Measurements from ENCODE around the gene CCDC40.

The CCDC40 gene

DNA sequence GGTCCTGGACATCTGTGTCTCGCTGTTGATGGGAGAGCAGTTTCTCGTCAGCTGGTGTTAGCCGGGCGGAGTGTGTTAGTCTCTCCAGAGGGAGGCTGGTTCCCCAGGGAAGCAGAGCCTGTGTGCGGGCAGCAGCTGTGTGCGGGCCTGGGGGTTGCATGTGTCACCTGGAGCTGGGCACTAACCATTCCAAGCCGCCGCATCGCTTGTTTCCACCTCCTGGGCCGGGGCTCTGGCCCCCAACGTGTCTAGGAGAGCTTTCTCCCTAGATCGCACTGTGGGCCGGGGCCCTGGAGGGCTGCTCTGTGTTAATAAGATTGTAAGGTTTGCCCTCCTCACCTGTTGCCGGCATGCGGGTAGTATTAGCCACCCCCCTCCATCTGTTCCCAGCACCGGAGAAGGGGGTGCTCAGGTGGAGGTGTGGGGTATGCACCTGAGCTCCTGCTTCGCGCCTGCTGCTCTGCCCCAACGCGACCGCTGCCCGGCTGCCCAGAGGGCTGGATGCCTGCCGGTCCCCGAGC, 82.9 kb downstream of the CCDC40 start:
- DNase-seq, result no peak

DNA sequence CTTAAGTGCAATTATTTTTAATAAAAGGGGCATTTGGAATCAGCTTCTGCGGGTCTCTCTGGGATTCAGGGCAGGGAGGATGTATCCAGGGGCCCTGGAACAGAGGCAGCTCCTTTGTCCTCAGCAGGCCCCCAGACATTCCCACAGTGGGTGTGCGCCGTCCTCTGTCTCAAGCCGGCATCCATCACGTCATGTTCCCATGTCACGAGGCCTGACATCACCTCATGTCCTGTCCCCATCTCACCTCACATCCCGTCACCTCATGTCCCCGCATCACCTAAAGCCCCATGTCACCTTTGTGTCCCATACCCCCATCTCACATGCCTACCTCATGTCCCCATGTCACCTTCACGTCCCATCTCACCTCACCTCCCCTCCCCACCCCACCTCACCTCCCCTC, 83.4 kb downstream of the CCDC40 start:
- no peak for DNase-seq

DNA sequence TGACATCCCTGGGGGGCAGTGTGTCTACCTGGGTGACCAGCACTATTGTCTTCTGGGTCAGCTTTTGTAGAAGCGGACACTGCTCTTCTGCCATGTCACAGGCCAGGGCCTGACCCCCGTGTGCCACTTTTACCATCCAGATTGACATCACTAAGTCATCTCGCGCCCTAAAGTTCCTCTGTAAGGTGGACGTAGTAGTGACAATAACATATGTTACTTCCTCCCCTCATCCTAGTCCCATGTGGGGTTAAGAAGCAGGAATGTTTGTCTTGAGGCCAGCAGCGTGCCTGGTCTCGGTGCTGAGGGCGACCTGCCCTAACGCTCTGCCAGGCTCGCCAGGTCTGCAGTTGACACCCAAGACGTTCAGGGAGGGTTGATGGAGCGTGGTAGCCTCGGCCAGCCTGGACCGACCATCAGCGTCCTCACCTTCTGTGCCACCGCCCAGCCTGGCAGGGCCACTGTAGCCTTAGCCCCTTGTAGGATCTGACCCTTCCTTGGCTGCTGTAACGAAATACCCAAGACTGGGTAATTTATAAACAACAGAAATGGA, 85.7 kb downstream of the CCDC40 start:
- DNase-seq, result no peak

DNA sequence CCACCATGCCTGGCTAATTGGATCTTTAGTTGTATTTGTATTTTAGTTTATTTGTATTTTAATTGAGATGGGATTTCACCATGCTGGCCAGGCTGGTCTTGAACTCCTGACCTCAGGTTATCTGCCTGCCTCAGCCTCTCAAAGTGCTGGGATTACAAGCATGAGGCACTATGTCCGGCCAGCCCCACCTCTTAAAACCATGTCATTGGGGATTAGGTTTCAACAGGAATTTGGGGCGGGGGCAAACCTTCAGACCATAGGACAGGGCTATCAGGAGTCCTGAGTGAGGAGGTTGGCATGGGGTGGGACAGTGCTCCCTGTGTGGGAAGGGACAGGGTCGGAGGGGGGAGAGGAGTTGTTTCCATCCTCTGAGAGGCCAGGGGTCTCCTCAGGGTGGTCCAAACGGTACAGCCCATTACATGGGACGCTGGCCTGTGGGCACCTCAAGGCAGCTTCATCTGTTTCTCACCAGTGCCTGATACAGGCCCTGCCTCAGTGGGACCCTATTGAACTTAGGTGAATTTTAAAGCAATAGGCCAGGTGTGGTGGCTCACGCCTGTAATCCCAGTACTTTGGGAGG, 86.6 kb downstream of the CCDC40 start:
- DNase-seq, result no peak

DNA sequence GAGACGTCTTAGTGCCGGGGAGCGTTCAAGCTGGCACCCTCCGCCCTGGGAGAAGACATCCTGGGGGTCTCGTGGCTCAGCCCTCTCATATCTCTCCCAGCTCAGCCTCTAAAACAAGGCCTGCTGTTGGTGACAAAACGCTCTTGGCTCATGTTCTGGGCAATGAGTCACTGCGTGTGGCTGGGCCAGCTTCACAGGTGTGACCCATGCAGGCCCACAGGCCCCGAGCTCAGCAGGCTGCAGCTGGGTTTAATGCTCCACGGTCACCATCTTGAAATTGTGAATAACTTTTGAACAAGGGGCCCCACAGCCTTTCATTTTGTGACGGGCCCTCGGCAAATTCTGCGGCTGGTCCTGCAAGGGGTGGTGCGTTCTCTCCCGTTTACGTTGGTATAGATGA, 87.3 kb downstream of the CCDC40 start:
- no peak for DNase-seq

DNA sequence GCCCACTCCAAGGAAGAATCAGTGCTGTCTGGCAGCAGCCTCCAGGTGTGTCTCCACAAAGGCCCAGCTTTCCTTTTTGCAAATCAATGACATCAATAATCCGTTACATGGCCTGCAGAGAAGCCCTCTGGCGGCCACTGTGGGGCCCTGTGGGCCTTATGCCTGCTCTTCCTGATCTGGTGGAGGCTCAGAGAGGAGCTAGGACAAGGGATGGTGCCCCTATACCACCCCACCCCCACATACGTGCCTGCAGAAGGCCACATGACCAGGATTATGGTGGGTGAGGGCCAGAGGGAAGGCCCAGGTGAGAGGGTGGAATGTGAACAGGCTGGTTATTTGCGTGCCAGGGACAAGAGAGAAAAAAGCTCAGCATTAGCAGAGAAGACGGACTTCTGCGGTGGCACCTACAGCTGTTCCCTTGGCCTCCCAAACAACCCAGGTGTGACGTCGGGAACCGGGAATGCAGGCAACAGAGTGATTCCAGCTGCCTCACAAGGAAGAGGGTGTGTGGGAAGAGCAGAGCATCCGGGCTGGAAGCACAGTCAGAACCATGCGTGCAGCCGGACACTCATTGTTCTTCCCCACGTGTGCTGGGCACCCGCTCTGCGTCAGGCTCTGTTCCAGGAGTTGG, 88.0 kb downstream of the CCDC40 start:
- no peak for DNase-seq

DNA sequence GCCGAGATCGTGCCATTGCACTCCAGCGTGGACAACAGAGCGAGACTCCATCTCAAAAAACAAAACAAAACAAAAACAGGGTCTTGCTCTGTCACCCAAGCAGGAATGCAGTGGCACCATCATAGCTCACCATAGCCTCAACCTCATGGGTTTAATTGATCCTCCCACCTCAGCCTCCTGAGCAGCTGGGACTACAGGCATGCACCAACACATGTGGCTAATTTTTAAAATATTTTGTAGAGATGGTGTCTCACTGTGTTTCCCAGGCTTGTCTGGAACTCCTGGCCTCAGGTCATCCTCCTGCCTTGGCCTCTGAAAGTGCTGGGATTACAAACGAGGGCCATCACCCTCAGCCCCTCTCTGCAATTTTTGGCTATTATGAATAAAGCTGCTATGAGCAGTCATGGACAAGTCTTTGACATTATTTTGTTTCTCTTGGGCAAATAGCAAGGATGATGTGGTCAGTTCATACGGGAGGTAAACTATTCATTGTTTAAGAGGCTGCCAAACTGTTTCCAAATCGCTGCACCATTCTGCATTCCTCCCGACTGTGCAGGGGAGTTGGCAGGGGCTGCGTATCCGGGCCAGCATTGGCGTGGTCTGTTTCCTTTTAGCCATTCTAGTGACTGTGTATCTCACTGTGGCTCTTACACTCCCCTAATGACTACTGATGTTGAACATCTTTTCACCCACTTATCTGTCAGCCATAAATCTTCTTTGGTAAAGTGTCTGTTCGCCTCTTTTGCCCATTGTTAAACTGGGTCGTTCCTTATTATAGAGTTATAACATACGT, 89.4 kb downstream of the CCDC40 start:
- no peak for DNase-seq

DNA sequence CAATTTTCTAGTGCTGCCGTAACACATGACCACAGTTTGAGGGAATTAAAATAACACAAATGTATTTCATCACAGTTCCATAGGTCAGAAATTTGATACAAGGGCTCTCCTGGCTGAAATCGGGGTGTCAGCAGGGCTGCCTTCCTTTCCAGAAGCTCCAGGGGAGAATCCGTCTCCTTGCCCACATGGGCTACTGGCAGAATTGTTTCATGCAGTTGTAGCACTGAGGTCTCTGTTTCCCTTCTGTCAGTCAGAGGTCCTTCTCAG, 89.9 kb downstream of the CCDC40 start:
- DNase-seq, result no peak

DNA sequence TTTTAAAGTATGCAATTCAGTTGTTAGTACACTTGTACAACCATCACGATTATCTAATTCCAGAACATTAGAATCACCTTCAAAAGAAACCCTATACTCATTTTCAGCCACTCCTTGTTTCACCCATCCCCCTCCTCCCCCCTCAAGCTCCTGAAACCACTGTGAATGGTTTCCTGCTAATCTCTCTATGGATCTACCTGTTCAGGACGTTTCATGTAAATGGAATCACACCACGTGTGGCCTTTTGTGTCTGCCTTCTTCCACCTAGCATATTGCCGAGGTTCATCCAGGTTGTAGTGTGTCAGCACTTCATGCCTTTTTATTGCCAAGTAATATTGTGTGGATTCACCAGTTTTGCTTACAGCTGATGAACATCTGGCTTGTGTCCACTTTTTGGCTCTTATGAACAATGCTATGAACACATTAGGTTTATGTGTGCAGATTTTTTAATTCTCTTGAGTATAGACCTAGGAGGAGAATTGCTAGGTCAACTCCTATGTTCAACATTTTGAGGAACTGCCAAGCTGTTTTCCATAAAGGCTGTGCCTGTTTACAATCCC, 92.6 kb downstream of the CCDC40 start:
- no peak for DNase-seq

DNA sequence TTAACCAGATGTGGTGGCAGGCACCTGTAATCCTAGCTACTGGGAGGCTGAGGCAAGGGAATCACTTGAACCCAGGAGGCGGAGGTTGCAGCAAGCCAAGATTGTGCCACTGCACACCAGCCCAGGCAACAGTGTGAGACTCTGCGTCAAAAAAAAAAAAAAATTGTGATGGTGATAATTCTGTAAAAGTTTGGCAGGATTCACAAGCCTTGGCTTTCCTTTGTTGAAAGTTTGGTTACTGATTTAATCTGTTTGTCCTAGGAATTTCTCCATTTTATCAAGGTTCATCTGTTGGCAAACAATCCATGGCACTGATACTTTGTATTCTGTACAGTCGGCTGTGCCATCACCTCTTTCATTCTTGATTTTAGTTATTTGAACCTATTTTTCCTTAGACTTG, 94.5 kb downstream of the CCDC40 start:
- no peak for DNase-seq

DNA sequence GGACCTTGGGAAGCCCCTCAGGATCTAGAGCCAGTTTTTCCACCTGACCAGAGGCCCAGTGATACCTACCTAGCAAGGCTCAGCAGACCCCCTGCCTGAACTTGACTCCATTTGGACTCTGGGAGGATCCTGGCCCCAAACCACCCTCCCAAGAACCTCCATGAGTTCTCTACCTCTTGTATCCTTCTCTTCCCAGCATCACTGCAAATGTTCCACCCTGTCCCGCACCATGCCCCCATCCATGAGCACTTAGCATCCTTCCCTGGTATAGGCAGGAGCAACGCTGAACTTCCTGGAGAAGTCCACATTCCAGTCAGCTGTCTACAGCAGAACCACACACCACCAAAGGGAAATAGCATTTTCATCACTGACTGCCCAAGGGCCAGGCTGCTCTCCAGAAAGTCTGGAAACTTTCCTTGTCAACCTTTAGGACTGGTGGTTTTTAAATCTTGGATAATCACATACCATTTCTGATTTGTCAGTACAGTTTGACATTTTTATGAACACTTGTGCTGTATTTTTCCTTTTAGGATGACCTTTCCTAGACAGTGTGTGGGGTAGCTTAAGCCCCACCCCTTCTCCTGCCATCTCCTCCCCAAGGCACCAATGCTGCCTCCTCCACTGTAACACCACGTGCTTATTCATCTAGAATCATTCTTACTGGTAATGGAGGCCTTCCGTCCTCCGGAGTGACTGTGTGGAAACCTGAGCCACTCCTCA, 96.6 kb downstream of the CCDC40 start:
- no peak for DNase-seq

DNA sequence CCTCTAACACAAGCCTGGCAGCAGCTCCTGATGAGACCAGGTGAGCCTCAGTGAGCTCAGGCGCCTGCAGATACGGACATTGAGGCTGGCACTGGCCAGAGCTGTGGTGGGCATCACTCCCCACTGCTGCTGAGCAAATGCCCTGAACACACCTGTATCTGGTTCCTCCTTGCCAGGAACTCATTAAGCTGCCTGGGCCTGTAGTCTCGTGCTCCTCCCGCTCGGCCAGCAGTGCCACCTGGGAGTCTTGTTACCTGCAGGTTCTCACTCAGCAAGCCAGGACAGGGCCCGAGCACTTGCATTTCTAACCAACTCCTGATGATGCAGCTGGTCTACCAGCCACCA, 97.2 kb downstream of the CCDC40 start:
- DNase-seq, result no peak

DNA sequence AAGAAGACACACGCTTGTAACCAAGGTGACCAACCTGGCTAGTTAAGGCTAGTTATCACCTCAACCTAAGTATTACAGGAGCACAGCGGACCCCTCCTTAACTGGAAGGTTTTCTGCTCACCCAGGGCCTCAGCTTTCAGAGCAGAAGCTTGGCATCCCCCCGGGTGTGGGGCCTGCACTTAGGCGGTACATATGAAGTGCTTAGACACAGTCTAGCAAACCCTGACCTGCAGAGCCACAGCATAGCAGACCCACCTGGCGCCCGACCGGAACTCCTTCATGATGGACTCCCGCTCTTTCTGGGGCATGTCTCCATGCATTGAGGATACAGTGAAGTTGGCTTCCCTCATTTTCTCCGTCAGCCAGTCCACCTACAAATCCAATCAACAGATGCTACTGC, 100.7 kb downstream of the CCDC40 start:
- no peak for DNase-seq

DNA sequence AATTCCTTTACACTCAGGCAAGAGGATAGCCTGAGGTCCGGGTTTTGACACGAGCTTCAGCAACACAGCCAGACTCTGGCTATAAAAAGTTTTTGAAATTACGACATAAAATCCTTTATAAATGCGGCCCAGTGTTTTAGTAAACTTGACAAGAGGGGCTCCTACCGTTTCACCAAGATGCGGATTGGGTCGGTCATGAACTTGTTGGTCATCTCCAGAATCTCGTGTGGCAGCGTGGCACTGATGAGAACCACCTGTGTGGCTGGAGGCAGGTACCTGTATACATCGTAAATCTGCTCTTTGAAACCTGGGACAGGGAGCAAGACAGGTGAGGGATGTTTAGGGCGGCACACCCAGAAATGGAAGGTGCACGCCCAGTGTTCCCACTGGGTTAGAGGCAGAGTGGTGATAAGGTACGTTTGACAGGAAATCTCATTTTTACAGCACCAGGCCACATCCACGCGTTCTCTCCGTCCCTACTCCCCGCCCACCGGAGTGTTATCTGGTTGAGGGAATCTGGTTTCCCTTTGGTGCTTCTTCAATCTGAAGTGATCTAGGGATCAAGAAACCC, 102.5 kb downstream of the CCDC40 start:
- DNase-seq, result no peak

DNA sequence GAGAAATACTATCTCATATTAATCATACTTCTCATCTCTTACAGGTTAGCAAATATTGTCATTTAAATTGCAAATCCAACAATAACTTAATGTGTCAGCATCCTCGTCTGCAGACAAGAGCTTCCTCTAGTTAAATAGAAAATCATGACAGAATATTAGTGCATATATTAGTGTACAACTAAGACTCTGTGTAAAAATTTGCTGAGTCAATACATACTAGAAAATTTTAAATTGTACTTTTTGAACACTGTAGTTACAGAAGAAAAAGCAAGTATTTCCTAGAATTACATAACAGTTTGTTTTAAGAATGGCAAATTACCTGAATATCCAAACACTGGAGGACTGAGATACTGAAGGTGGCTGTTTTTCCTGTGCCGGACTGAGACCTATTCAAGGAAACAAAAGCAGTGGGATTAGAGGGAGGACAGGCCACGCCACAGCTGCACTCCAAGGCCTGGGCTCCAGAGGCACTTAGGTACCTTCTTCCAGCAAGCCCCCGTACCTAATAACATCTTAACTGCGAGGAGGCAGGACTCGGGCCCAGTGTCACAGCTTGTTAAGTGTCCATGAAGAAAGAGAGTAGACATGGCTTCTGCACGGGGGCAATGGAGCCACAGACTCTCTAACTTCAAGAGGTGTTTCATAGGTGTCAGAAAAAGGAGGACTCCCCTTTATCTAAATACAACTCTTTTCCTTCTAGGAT, 105.2 kb downstream of the CCDC40 start:
- no peak for DNase-seq

DNA sequence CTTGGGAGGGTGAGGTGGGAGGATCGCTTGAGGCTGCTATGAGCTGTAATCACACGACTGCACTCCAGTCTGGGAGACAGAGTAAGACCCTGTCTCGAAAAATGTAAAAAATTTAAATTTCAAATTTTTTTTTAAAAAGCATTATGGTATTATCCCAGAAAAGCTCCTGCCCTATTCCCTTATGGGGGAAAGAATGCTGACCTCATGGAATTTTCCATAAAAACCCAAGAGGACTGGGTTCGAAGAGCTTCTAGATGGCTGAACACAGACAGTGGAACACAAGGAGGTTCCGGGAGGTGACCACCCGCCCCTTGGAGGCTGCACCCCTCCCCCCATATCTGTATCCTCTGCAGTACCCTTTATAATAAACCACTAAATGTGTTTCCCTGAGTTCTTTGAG, 106.5 kb downstream of the CCDC40 start:
- no peak for DNase-seq

DNA sequence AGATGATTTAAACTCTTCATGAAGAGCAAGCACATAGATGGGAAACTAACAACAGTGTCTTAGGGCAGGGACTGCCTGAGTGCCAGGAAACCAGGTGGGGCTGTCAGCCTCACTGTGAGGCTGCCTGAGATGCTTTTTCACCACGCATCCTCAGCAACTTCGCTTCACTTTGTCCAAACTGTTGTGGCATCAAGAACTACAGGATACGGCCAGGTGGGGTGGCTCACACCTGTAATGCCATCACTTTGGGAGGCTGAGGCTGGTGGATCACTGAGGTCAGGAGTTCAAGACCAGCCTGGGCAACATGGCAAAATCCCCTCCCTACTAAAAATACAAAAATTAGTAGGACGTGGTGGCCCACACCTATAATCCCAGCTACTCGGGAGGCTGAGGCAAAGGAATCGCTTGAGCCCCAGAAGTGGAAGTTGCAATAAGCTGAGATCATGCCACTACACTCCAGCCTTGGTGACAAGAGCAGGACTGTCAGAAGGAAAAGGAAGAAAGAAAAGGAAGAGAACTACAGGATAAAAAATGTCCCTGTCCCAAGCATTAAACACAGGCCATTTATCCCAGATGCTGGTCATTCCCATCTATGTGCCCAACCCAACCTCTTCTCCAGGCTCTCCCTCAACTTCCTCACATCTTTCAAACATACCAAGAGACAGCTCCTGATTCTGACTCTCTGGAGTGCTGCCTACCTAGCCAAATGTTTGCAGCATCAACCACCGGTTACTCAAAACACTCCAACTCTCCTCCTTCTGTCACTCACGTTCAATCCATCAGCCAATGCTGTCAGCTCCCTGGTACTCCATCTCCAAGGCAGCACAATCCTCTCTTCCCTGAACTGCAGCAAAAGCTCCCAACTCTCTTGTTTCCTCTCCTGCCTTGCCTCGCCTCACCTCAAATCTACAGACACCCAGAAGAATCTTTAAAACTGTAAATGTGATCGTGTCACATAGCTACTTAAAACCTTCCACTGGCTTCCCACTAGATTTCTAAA, 108.9 kb downstream of the CCDC40 start:
- DNase-seq, result peak; percentile 5

DNA sequence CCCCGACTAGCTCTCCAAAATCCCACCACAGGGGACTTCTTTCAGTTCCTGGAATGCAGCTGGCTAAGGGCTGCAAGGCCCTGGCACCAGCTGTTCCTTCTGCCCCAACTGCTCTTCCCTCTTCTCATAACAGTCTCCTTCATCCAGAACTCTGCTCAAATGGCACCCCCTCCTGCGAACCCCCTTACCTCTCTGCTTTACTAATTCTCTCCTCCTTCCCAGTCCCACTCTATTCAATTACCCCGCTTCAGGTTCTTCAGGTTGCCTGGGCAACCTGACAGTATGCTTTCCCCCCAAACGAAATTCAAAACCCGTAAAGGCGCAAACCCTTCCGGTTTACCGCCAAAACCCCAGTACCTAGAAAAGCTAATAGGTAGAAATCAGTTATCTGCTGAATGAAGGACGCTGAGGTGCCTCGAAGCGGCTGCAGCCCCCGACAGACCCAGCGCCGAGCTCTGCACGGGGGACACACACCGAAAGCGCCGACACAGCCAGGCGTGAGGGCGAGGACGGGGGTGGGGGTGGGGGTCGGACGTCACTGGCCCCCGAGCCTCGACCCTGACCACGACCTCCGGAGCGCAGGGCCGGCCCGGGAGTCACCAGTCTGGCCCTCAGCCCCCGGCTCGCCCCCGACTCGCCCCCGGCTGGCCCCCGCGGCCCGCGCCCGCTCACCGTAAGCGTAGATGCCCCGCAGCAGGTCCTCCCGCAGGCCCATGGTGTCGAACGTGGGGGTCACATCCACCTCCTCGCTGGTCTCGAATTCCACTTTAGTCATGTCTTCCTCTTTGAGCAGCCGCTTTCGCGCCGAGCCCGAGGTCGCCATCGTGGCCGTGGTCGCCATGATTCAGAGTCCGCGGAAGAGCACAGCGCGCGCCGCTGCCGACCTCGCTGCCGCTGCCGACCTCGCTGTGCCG, 109.9 kb downstream of the CCDC40 start:
- DNase-seq, result peak; percentile 17

DNA sequence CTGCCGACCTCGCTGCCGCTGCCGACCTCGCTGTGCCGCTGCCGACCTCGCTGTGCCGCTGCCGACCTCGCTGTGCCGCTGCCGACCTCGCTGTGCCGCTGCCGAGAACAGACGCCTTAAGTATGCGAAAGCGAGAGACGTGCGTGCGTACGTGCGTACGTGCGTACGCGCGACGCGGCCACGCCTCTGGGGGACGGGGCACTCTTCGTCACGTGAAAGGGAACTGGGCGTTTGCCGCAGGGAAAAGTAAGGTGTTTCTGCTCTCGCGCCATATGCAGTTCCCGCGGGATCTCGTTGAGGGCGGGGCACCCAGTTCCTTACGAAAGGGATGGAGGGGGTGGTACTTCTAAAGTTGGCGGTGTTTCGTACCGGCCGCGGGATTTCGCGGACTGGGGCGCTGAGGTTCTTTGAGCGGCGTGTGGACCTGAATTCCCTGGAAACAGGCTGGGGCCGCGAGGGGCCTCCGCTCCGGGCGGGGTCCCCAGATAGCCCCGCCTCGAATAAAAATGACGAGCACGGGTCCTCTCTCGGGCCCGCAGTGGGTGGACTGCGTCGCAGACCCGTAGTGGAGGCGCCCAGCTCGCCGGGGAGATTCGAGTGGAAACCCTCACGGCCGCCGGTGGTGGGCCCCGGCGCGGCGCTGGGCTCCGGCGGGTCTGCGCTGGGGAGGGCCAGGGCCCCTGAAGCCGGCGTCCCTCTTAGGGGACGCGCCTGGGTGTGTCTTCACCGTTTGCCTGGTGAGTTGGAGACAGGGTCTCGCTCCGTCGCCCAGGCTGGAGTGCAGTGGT, 110.8 kb downstream of the CCDC40 start, which contains the start of gene EIF4A3:
Gene EIF4A3, minus strand, starts transcription at position 94 of the 788 bp plus-strand sequence. CDS start 167 bp downstream, outside the sequence.
- DNase-seq, result peak; percentile 98

Data from activated naive CD4-positive, alpha-beta T cell treated with Interleukin-2 at 50 U/mL for 16 hours (primary cell).